Smooth muscle cell (in vitro differentiated cells): Measurements from ENCODE around the gene SNTG2. TPM values are rescaled to one million over a fixed set of nuclear protein-coding genes. Genes with fewer than 3 reads are reported as not detected.
A peak's percentile ranks its signal among the peaks of the same experiment; 100 is the strongest.

ENCODE experiments used
- DNase-seq: peaks from one replicate; lab custom pipeline; 2025; ENCODE audit not compliant: unreplicated experiment; lab: John Stamatoyannopoulos, UW
- H2AFZ ChIP-seq: fragments of 200-600 bp; sonication (generic); 2 replicates; pipeline ENCODE4 v1.6.0; 2016; ENCODE audit warnings: antibody characterized with exemption, low read depth, mild to moderate bottlenecking
- H3F3A ChIP-seq: fragments of 200-600 bp; sonication (generic); 2 replicates; pipeline ENCODE4 v1.6.0; 2017; ENCODE audit warnings: antibody characterized with exemption, low read depth
- H3K27ac ChIP-seq: fragments of 200-600 bp; sonication (generic); 2 replicates; pipeline ENCODE4 v1.5.1; 2016; ENCODE audit warnings: low read depth, mild to moderate bottlenecking
- H3K27me3 ChIP-seq: fragments of 200-600 bp; sonication (generic); 2 replicates; pipeline ENCODE4 v1.6.1; 2016; ENCODE audit warnings: low read depth, mild to moderate bottlenecking
- H3K36me3 ChIP-seq: fragments of 200-600 bp; sonication (generic); 2 replicates; pipeline ENCODE4 v1.5.1; 2016; ENCODE audit warnings: low read depth
- H3K4me1 ChIP-seq: fragments of 200-600 bp; sonication (generic); 2 replicates; pipeline ENCODE4 v1.5.1; 2016; ENCODE audit warnings: low read depth
- H3K4me2 ChIP-seq: fragments of 200-600 bp; sonication (generic); 2 replicates; pipeline ENCODE4 v1.6.0; 2016; ENCODE audit warnings: mild to moderate bottlenecking
- H3K4me3 ChIP-seq: fragments of 200-600 bp; sonication (generic); 2 replicates; pipeline ENCODE4 v1.5.1; 2016; ENCODE audit warnings: mild to moderate bottlenecking
- H3K79me2 ChIP-seq: fragments of 200-600 bp; sonication (generic); 2 replicates; pipeline ENCODE4 v1.6.0; 2016; ENCODE audit warnings: low read depth, mild to moderate bottlenecking
- H3K9ac ChIP-seq: fragments of 200-600 bp; sonication (generic); 2 replicates; pipeline ENCODE4 v1.6.0; 2016; ENCODE audit warnings: low read depth
- H3K9me3 ChIP-seq: fragments of 200-600 bp; sonication (generic); replicated peaks from 2 replicates; pipeline ENCODE4 v1.5.1; 2016; ENCODE audit warnings: low read depth
- H4K20me1 ChIP-seq: fragments of 200-600 bp; sonication (generic); 2 replicates; pipeline ENCODE4 v1.6.0; 2016; ENCODE audit warnings: low read depth
- CTCF ChIP-seq: fragments of 200-600 bp; sonication (generic); IDR thresholded peaks from 2 replicates; pipeline ENCODE4 v1.5.1; 2017; ENCODE audit warnings: borderline replicate concordance, mild to moderate bottlenecking, antibody characterized with exemption; ENCODE audit not compliant: insufficient read depth, poor library complexity, severe bottlenecking
- WGBS: methylation state at CpG from one replicate; pipeline ENCODE4 v1.1.7; 2016; ENCODE audit warnings: low lambda C conversion rate; 5-methylcytosine and 5-hydroxymethylcytosine counted together
- polyA plus RNA-seq: library from polyadenylated mRNA; unstranded; fragments of >200 nt; fragmentation: Nextera tagmentation; extraction: Ambion mirVana; gene quantifications from 2 replicates; pipeline ENCODE4 v1.2.1, GENCODE V29; 2016
- total RNA-seq: library from RNA; depleted of rRNA; stranded (reverse); fragments of >200 nt; gene quantifications from 2 replicates; pipeline ENCODE4 v1.2.3, GENCODE V29; 2014

The SNTG2 gene
- total and polyA plus RNA-seq, 2 experiments from 2014 or later, result 0.56 TPM; not detected in 1

- no peak for DNase-seq
- no peaks in the 10 kb centered on the region for H3F3A ChIP-seq
- H3K27ac ChIP-seq, result no peak overlapping the region
- H2AFZ ChIP-seq, result no peak overlapping the region
- H3K4me3 ChIP-seq, result peak overlapping the region; percentile 57
- peak overlapping the region; percentile 97 for H3K4me2 ChIP-seq
- H3K36me3 ChIP-seq, result no peaks in the 10 kb centered on the region
- H3K4me1 ChIP-seq, result peaks cover 19% of the 10 kb centered on the region
- H4K20me1 ChIP-seq, result no peaks in the 10 kb centered on the region
- no peaks in the 10 kb centered on the region for H3K9me3 ChIP-seq
- H3K79me2 ChIP-seq, result no peaks in the 10 kb centered on the region
- no peak overlapping the region for H3K9ac ChIP-seq
- 8% methylated on average over 33 of the region's 34 CpGs for WGBS
- peaks cover 68% of the 10 kb centered on the region for H3K27me3 ChIP-seq
- TF ChIP-seq CTCF, result no peak
Measured at GRCh38 chr2:951224-952006, 766 bp downstream of the SNTG2 start.

GRCh38 chr2:953408-953807 lies 2.8 kb downstream of the SNTG2 start:
- peaks cover 57% of the 10 kb centered on the region for H3K27me3 ChIP-seq

GRCh38 chr2:953975-954686 lies 3.5 kb downstream of the SNTG2 start:
- Histone ChIP-seq H3F3A (no peaks in the 10 kb centered on the region), H3K4me3 (no peak overlapping the region), H2AFZ (no peak overlapping the region), H3K79me2 (no peaks in the 10 kb centered on the region), H3K27ac (no peak overlapping the region), H3K4me1 (peaks cover 19% of the 10 kb centered on the region), H3K9ac (no peak overlapping the region), H3K9me3 (no peaks in the 10 kb centered on the region), H4K20me1 (no peaks in the 10 kb centered on the region), H3K4me2 (no peak overlapping the region), H3K27me3 (peaks cover 49% of the 10 kb centered on the region), H3K36me3 (no peaks in the 10 kb centered on the region)
- WGBS, result 81% methylated on average over 13 of the region's 13 CpGs
- no peak for TF ChIP-seq CTCF
- DNase-seq, result no peak

More at GRCh38 chr2:953408-953807, 2.8 kb downstream of the SNTG2 start:
- Histone ChIP-seq H3K4me2 (no peak overlapping the region), H3F3A (no peaks in the 10 kb centered on the region), H2AFZ (no peak overlapping the region), H3K9ac (no peak overlapping the region), H3K9me3 (no peaks in the 10 kb centered on the region), H3K4me3 (no peak overlapping the region), H3K4me1 (peaks cover 19% of the 10 kb centered on the region), H4K20me1 (no peaks in the 10 kb centered on the region), H3K79me2 (no peaks in the 10 kb centered on the region), H3K27ac (no peak overlapping the region), H3K36me3 (no peaks in the 10 kb centered on the region)
- TF ChIP-seq CTCF, result no peak
- DNase-seq, result no peak
- whole genome bisulfite sequencing, result 73% methylated on average over 2 of the region's 2 CpGs
